Activated effector memory CD4-positive, alpha-beta T cell treated with anti-CD3 and anti-CD28 coated beads, Interleukin-2, amount 50 U/mL, for 16 hours (primary cell): ENCODE results near the gene ZNF181.

ENCODE experiments used
- DNase-seq: peaks from one replicate; pipeline ENCODE4 v3.0.0-alpha.2; 2020

The ZNF181 gene

GRCh38 chr19:34759218-34759917 lies 25.3 kb downstream of the ZNF181 start:
- DNase-seq = no peak

DNA sequence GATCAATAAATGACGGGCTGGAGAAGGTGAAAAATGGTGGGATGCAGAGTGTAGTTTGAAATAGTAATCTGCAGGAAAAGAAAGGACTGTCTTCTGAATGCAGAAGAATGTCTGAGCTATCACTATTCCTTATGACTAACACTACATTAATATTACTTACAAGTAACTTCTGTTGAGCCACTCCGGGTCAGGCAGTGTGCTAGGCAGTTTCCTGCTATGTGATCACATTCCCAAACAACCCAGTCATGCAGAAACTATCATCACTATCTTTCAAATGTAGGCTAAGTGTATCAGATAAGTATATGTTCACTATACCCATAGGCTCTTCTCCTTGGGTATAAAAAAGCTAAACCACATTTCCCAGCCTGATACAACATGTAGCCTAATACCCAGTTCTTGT lies 32.3 kb downstream of the ZNF181 start:
- DNase-seq = no peak

GRCh38 chr19:34767951-34768350 lies 33.9 kb downstream of the ZNF181 start:
- no peak for DNase-seq

DNA sequence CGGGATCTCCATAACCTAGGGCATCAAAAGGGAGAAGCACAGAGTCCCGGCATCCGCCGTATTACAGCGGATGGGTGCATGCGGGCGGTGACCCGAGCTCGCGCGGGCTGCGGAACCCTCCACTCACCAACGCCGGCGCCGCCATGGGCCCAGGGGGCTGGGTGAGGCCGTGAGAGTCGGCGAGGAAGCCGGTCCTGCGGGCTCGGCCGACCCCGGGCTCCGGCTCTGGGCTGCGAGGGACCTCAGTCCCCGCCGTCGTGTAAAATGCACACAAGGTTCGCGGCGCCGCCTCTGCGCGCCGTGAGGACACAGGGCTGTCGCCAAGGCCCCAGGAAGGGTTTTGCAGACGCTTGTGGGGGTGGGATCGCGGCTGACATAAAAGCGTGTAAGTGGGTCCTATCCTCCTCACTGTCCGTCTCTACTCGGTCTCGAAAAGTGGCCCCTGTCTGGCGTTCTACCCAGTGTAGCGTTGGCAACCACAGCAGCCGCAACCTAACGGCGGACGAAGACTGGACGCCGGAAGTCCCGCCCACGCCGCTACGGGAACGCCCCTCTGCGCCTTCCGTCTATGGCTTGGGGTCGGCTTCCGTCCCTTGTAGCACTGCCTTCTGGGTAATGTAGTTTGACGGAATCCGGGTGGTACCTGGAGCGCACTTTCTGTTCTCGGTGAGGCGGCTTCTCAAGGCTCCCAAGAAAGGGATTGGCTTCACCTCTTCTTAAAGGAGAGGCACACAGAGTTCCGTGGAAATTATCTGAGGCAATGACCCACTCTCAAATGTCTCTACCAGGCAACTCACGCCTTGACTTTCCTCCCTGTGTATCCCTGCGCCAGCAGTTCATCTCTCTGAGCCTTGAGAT lies 38.9 kb downstream of the ZNF181 start, which contains the start of gene ZNF599:
TSS of gene ZNF599 (minus strand) at position 519 of the 858 bp plus-strand sequence. CDS start at position 145, 374 bp downstream.
- peak; percentile 96 for DNase-seq

GRCh38 chr19:34773555-34773864 lies 39.5 kb downstream of the ZNF181 start:
- no peak for DNase-seq

GRCh38 chr19:34774857-34775256 lies 40.8 kb downstream of the ZNF181 start:
- no peak for DNase-seq

GRCh38 chr19:34778342-34778741 lies 44.3 kb downstream of the ZNF181 start:
- no peak for DNase-seq

DNA sequence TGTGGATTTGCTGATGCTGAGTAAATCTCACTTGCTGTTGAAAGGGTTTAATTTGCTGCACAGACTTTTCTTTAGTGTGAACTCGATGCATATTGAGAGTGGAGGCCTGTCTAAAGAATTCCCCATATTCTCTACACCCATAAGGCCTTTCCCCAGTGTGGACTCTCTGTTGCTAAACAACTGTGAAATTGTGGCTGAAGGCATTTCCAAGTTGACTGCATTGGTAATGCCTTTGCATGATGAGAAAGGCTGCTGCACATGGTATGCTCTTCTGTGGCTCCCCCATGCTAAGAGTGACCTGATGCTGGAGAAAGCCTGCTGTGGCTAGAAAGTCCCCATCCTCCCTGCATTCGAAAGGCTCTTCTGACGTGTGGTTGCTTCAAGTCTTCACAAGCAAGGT lies 45.6 kb downstream of the ZNF181 start:
- no peak for DNase-seq

DNA sequence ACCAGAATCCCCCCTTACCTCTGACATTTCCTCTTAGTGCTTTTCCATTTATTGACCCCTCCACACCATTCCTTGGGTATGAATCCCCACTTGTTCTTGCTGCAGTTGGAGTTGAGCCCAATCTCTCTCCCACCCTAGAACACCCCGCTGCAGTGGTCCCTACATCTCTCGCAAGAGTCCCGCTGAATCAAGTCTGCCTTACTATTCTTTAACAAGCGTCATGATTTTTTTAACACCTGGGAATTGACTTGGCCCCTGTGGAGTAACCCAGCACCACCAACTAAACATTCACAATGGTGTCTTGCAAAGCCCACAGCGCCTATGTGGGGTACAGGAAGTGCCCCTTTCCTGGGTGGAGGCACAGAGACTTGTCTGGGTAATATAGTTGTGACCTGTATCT lies 52.2 kb downstream of the ZNF181 start:
- DNase-seq = no peak

- DNase-seq = no peak
Observed at GRCh38 chr19:34787059-34787824, 53.2 kb downstream of the ZNF181 start.

GRCh38 chr19:34788074-34788473 lies 54.0 kb downstream of the ZNF181 start:
- DNase-seq = no peak

DNA sequence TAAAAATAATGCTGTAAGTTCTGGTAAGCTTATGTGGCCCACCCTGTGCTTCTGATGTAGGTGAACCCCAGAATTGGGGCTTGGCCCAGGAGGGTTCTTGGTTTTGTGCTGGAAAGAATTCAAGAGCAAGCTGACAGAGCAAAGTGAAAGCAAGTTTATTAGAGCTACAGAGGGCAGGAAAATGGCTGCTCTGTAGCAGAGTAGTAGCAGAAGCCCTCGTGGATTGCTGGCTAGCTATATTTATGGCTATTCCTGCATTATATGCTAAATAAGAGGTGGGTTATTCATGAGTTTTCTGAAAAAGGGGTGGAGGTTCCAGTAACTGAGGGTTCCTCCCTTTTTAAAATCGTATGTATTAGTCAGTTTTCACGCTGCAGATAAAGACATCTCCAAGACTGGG lies 59.5 kb downstream of the ZNF181 start:
- DNase-seq = no peak

DNA sequence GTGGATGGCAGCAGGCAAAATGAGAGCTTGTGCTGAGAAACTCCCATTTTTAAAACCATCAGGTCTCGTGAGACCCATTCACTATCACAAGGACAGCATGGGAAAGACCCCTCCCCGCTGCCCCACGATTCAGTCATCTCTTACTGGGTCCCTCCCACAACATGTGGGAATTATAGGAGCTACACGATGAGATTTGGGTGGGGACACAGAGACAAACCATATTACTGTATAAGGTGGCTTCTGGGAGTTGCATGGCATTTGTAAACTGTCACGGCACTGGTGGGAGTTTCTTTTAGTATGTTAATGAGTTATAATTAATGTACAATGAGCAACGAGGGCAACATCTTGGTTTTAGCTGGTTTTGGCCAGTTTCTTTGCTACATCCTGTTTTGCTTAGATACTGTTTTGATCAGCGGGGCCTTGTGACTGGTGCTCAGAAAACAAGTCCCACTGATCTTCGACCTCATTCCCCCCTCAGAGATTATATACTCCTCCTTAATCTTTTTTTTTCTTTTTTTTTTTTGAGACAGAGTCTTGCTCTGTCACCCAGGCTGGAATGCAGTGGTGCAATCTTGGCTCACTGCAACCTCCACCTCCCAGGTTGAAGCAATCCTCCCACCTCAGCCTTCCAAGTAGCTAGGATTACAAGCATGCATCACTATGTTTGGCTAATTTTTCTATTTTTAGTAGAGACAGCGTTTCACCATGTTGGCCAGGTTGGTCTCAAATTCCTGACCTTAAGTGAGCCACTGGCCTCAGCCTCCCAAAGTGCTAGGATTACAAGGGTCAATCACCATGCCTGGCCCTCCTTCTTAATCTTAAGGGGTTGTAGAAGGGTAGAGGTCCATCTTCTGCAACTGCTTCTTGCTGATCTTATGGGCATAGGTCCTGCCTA lies 60.3 kb downstream of the ZNF181 start:
- DNase-seq = no peak
